ENCODE measurements around the gene FLT3LG.
A peak's percentile ranks its signal among the peaks of the same experiment; 100 is the strongest.

Gene FLT3LG

DNA sequence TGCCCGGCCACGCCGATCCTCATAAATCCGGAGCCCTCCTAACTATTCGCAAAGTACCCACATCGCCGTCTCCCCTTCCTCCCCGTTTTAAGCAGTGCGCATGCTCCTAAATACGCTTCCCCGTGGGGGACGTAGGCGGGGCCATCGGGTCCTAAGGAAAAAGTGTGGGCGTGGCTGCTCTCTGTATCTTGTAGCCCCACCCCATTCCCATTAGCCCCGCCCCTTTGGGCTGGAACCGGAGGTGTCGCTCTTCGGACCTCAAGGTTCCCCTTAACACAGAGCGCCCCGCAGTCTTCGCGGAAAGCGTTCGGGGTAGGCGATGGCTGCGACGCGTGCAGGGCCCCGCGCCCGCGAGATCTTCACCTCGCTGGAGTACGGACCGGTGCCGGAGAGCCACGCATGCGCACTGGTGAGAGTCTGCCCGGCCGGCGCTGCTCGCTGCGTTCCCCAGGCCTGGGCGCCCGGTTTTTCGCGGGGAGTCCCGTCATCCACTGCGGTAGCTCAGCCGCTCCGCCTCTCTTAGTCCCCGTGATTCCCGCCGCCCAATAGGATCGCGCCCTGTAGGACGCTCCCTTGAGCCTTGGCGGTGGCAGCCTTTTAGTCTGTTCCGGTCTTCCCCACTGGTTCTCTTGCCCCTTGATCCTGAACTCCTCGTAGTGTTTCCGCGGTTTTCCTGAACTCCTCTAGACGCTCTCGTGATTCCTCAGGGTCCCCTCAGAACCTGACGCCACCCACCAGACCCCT is 20.8 kb upstream of the FLT3LG start, which contains the start of gene ALDH16A1:
ALDH16A1 (plus strand) TSS at position 213 of the 744 bp plus-strand sequence; CDS start at position 320, 107 bp downstream.
- TF ChIP-seq, protein P1, sequence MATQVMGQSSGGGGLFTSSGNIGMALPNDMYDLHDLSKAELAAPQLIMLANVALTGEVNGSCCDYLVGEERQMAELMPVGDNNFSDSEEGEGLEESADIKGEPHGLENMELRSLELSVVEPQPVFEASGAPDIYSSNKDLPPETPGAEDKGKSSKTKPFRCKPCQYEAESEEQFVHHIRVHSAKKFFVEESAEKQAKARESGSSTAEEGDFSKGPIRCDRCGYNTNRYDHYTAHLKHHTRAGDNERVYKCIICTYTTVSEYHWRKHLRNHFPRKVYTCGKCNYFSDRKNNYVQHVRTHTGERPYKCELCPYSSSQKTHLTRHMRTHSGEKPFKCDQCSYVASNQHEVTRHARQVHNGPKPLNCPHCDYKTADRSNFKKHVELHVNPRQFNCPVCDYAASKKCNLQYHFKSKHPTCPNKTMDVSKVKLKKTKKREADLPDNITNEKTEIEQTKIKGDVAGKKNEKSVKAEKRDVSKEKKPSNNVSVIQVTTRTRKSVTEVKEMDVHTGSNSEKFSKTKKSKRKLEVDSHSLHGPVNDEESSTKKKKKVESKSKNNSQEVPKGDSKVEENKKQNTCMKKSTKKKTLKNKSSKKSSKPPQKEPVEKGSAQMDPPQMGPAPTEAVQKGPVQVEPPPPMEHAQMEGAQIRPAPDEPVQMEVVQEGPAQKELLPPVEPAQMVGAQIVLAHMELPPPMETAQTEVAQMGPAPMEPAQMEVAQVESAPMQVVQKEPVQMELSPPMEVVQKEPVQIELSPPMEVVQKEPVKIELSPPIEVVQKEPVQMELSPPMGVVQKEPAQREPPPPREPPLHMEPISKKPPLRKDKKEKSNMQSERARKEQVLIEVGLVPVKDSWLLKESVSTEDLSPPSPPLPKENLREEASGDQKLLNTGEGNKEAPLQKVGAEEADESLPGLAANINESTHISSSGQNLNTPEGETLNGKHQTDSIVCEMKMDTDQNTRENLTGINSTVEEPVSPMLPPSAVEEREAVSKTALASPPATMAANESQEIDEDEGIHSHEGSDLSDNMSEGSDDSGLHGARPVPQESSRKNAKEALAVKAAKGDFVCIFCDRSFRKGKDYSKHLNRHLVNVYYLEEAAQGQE (IDR thresholded peaks at IDR 0.05; ENCODE audit: insufficient read depth in 1 of 2, low read depth in 2 of 2, low read length in 2 of 2) = no peak; a peak in 1 of 4 replicates
- TF ChIP-seq POLR2AphosphoS5 (IDR thresholded peaks at IDR 0.05; ENCODE audit: low read depth, low read length) (peak; percentile 99), TAF1 (IDR thresholded peaks at IDR 0.05; ENCODE audit: borderline replicate concordance, insufficient read depth, low read length) (peak; percentile 97), SIN3A (IDR thresholded peaks at IDR 0.05; ENCODE audit: borderline replicate concordance, insufficient read depth, low read length) (peak; percentile 54; the same call in 1 of the 2 replicates), FOXP2 (optimal IDR thresholded peaks at IDR 0.05; ENCODE audit: borderline replicate concordance, extremely low read depth, extremely low read length, insufficient read depth) (peak; percentile 55)

DNA sequence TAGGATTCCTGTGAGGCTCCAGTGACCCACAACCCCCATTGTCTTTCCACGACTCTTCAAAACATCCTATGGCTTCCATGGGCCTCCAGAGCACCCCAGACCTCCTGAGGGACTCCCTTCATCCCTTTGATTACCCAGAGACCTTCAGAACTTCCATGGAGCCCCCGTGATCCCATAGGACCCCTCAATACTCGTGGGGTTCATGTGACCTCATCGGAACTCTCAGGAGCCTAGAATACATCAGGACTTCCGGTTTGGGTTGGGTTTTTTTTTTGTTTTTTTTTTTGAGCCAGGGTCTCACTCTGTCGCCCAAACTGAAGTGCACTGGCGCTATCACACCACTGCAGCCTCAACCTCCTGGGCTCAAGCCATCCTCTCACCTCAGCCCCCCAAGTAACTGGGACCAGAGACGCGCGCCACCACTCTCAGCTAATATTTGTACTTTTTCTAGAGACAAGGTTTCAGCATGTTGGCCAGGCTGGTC is 20.2 kb upstream of the FLT3LG start:
- TF ChIP-seq, protein P1 (IDR thresholded peaks at IDR 0.05; ENCODE audit: insufficient read depth in 1 of 2, low read depth in 2 of 2, low read length in 2 of 2) = no peak
- no peak for TF ChIP-seq FOXP2 (optimal IDR thresholded peaks at IDR 0.05; ENCODE audit: borderline replicate concordance, extremely low read depth, extremely low read length, insufficient read depth)
- TF ChIP-seq POLR2AphosphoS5 (IDR thresholded peaks at IDR 0.05; ENCODE audit: low read depth, low read length) = no peak; the same call in 1 of the 2 replicates

DNA sequence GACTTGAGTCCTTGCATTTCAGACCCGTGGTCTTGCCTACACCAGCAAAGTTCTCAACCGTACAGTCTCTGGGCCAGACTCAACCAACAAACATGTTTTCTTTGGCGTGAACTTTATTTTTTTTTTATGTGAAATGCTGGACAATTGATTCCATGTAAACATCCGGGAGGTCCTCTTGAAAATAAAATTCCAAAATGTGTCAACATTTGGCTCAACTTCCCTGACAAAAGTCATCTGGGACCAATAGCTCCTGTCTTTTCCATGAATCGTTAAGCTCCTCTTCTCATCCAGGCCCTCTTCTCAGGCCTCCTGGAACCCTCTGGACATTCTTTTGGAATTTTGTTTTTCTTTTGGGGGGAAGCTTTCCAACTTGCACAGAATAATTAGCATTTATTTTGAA is 18.2 kb upstream of the FLT3LG start:
- TF ChIP-seq, protein P1 (IDR thresholded peaks at IDR 0.05; ENCODE audit: insufficient read depth in 1 of 2, low read depth in 2 of 2, low read length in 2 of 2) = no peak
- TF ChIP-seq TAF1 (IDR thresholded peaks at IDR 0.05; ENCODE audit: borderline replicate concordance, insufficient read depth, low read length) (no peak), POLR2AphosphoS5 (IDR thresholded peaks at IDR 0.05; ENCODE audit: low read depth, low read length) (no peak), FOXP2 (optimal IDR thresholded peaks at IDR 0.05; ENCODE audit: borderline replicate concordance, extremely low read depth, extremely low read length, insufficient read depth) (no peak), SIN3A (IDR thresholded peaks at IDR 0.05; ENCODE audit: borderline replicate concordance, insufficient read depth, low read length) (no peak)

DNA sequence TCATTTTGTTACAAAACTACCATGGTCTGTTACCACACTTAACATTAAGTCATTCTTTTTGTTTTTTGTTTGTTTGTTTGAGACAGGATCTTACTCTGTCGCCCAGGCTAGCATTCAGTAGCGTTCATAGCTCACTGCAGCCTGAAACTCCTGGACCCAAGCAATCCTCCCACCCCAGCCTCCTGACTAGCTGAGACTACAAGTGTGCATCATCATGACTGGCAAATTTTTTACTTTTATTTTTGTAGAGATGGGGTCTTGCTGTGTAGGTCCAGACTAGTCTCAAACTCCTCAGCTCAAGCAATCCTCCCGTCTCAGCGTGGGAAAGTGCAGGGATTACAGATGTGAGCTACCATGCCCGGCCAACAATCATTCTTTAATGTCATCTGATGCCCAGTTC is 17.7 kb upstream of the FLT3LG start:
- TF ChIP-seq POLR2AphosphoS5 (IDR thresholded peaks at IDR 0.05; ENCODE audit: low read depth, low read length) = no peak
- no peak for TF ChIP-seq TAF1 (IDR thresholded peaks at IDR 0.05; ENCODE audit: borderline replicate concordance, insufficient read depth, low read length)
- TF ChIP-seq SIN3A (IDR thresholded peaks at IDR 0.05; ENCODE audit: borderline replicate concordance, insufficient read depth, low read length) = no peak
- TF ChIP-seq, protein P1 (IDR thresholded peaks at IDR 0.05; ENCODE audit: insufficient read depth in 1 of 2, low read depth in 2 of 2, low read length in 2 of 2) = no peak
- no peak for TF ChIP-seq FOXP2 (optimal IDR thresholded peaks at IDR 0.05; ENCODE audit: borderline replicate concordance, extremely low read depth, extremely low read length, insufficient read depth)
